Measurements from ENCODE around the gene RBPJL. TPM values are rescaled to one million over a fixed set of nuclear protein-coding genes. Genes with fewer than 3 reads are reported as not detected.
A peak's percentile ranks its signal among the peaks of the same experiment; 100 is the strongest.

RBPJL gene
- total RNA-seq, 1 experiment from 2014 or later, result not detected

GRCh38 chr20:45320948-45321595, 14.4 kb downstream of the RBPJL start:
- BruUV-seq (replicated peaks), result no TSS peak

GRCh38 chr20:45322952-45323383, 16.3 kb downstream of the RBPJL start:
- no peaks in the 10 kb centered on the region for H3K9me2 ChIP-seq (ENCODE audit: insufficient read depth)
- no peak overlapping the region for H3K4me2 ChIP-seq
- DNase-seq, result peak; percentile 48 to 55
- no TSS peak for BruUV-seq (replicated peaks)
- H3K27me3 ChIP-seq (ENCODE audit: insufficient read depth, low read depth), result no peaks in the 10 kb centered on the region
- ChIA-PET POLR2A (ENCODE audit: unreplicated experiment) (interaction anchor here (0.5 to 1.3 kb wide), 5 partner anchors 21 to 301 kb away, joined by 4 to 12 read pairs (median 5); partner anchors contain the start of gene SYS1), CTCF (interaction anchor here (0.5 to 2.3 kb wide), 13 partner anchors 14 to 448 kb away, joined by 3 to 35 read pairs (median 4); partner anchors contain the start of genes SDC4 and SYS1)
- intact Hi-C loops (cut with micrococcal nuclease; ENCODE audit: unreplicated experiment), result loop anchor here (1.0 to 5.0 kb wide), 5 partner anchors 25 to 448 kb away; partner anchors contain the start of genes PIGT and SDC4
- no peak overlapping the region for H3K4me3 ChIP-seq
- peaks cover 3% of the 10 kb centered on the region; the same call in 1 of the 2 replicates for H4K20me1 ChIP-seq (ENCODE audit: insufficient read depth)
- H2AFZ ChIP-seq, result no peak overlapping the region
- no peaks in the 10 kb centered on the region for H3K79me2 ChIP-seq (ENCODE audit: low read depth)
- H3K27ac ChIP-seq, result no peak overlapping the region
- TF ChIP-seq CTCF (conservative IDR thresholded peaks at IDR 0.05) (peak; percentile 49; the same call in 1 of the 2 replicates), EZH2 (IDR thresholded peaks at IDR 0.05; ENCODE audit: low read depth) (no peak)
- H3F3A ChIP-seq (ENCODE audit: insufficient read depth, low read depth), result peaks cover 47% of the 10 kb centered on the region
- H3K4me1 ChIP-seq (replicated peaks; ENCODE audit: insufficient read depth), result peaks cover 22% of the 10 kb centered on the region
- peaks cover 7% of the 10 kb centered on the region; the same call in 1 of the 2 replicates for H3K36me3 ChIP-seq (ENCODE audit: low read depth)
- no peaks in the 10 kb centered on the region for H3K9me3 ChIP-seq (ENCODE audit: insufficient read depth, low read depth)

More at GRCh38 chr20:45320948-45321595, 14.4 kb downstream of the RBPJL start:
- Histone ChIP-seq H3K27me3 (ENCODE audit: insufficient read depth, low read depth) (no peaks in the 10 kb centered on the region), H3K9me3 (ENCODE audit: insufficient read depth, low read depth) (no peaks in the 10 kb centered on the region), H2AFZ (no peak overlapping the region), H3K27ac (no peak overlapping the region), H3K4me3 (no peak overlapping the region), H3K79me2 (ENCODE audit: low read depth) (no peaks in the 10 kb centered on the region), H3K4me1 (replicated peaks; ENCODE audit: insufficient read depth) (peaks cover 22% of the 10 kb centered on the region), H3K4me2 (no peak overlapping the region), H4K20me1 (ENCODE audit: insufficient read depth) (no peaks in the 10 kb centered on the region; the same call in 1 of the 2 replicates), H3K9me2 (ENCODE audit: insufficient read depth) (no peaks in the 10 kb centered on the region), H3F3A (ENCODE audit: insufficient read depth, low read depth) (peaks cover 42% of the 10 kb centered on the region), H3K36me3 (ENCODE audit: low read depth) (no peaks in the 10 kb centered on the region; the same call in 1 of the 2 replicates)
- no peak for DNase-seq
- ChIA-PET POLR2A (ENCODE audit: unreplicated experiment) (interaction anchor here (0.5 to 1.4 kb wide), 4 partner anchors 58 to 524 kb away, joined by 4 to 8 read pairs (median 5); partner anchors contain the start of gene WFDC2), CTCF (interaction anchor here (0.6 to 2.7 kb wide), 8 partner anchors 23 to 450 kb away, joined by 3 to 11 read pairs (median 5); no protein-coding TSS in a partner anchor)
- TF ChIP-seq CTCF (conservative IDR thresholded peaks at IDR 0.05) (no peak), EZH2 (IDR thresholded peaks at IDR 0.05; ENCODE audit: low read depth) (no peak)
- intact Hi-C loops (cut with micrococcal nuclease; ENCODE audit: unreplicated experiment), result loop anchor here (5.0 kb wide), 2 partner anchors 96 to 271 kb away; partner anchors contain the start of gene PIGT

GRCh38 chr20:45323731-45324130, 17.1 kb downstream of the RBPJL start:
- Histone ChIP-seq H2AFZ (no peak overlapping the region), H3K27ac (no peak overlapping the region), H3F3A (ENCODE audit: insufficient read depth, low read depth) (peaks cover 47% of the 10 kb centered on the region), H3K4me3 (no peak overlapping the region), H3K4me2 (no peak overlapping the region), H3K36me3 (ENCODE audit: low read depth) (peaks cover 12% of the 10 kb centered on the region; the same call in 1 of the 2 replicates), H3K4me1 (replicated peaks; ENCODE audit: insufficient read depth) (peaks cover 22% of the 10 kb centered on the region), H3K9me2 (ENCODE audit: insufficient read depth) (no peaks in the 10 kb centered on the region), H4K20me1 (ENCODE audit: insufficient read depth) (peaks cover 6% of the 10 kb centered on the region; the same call in 1 of the 2 replicates), H3K9me3 (ENCODE audit: insufficient read depth, low read depth) (no peaks in the 10 kb centered on the region), H3K79me2 (ENCODE audit: low read depth) (no peaks in the 10 kb centered on the region), H3K27me3 (ENCODE audit: insufficient read depth, low read depth) (no peaks in the 10 kb centered on the region)
- no peak for DNase-seq
- CTCF ChIA-PET, result interaction anchor here (0.6 to 2.3 kb wide), 13 partner anchors 21 to 638 kb away, joined by 3 to 35 read pairs (median 5); partner anchors contain the start of gene SYS1
- BruUV-seq (replicated peaks), result no TSS peak
- POLR2A ChIA-PET (ENCODE audit: unreplicated experiment), result interaction anchor here (0.5 to 1.3 kb wide), 4 partner anchors 21 to 47 kb away, joined by 4 to 6 read pairs (median 4); partner anchors contain the start of gene SYS1
- intact Hi-C loops (cut with micrococcal nuclease; ENCODE audit: unreplicated experiment), result loop anchor here (1.0 to 5.0 kb wide), 5 partner anchors 25 to 448 kb away; partner anchors contain the start of genes PIGT and SDC4
- TF ChIP-seq CTCF (conservative IDR thresholded peaks at IDR 0.05) (no peak), EZH2 (IDR thresholded peaks at IDR 0.05; ENCODE audit: low read depth) (no peak)
